Keratinocyte (primary cell): ENCODE measurements around the gene AFM. TPM values are rescaled to one million over a fixed set of nuclear protein-coding genes. Genes with fewer than 3 reads are reported as not detected.

Experiments used
- DNase-seq: peaks from one replicate; pipeline ENCODE4 v3.0.0-alpha.2; 2011; ENCODE audit warnings: low read depth, missing footprints, low spot score
- FAIRE-seq: peaks from 2 replicates; lab custom pipeline; 2011; peaks lifted over from hg19 to GRCh38; lab: Jason Lieb, UNC
- H2AFZ ChIP-seq: 2 replicates; pipeline ENCODE4 v1.6.0; 2012; ENCODE audit warnings: low read length, control low read depth, inconsistent platforms; ENCODE audit not compliant: control insufficient read depth
- H3K27ac ChIP-seq: 2 replicates; pipeline ENCODE4 v1.5.1; 2011; ENCODE audit warnings: low read length; ENCODE audit not compliant: control insufficient read depth, insufficient read depth
- H3K27me3 ChIP-seq: 3 replicates; pipeline ENCODE4 v1.6.0; 2011; ENCODE audit warnings: low read length; ENCODE audit not compliant: control insufficient read depth, insufficient read depth; ENCODE audit errors: extremely low read depth
- H3K36me3 ChIP-seq, 2 experiments: 2 replicates in 1 of 2; 3 replicates in 1 of 2; pipeline ENCODE4 v1.5.1; 2011; ENCODE audit warnings: low read length in 2 of 2, mild to moderate bottlenecking in 1 of 2; ENCODE audit not compliant: control insufficient read depth in 2 of 2, insufficient read depth in 2 of 2; ENCODE audit errors: extremely low read depth in 1 of 2
- H3K4me1 ChIP-seq: 3 replicates; pipeline ENCODE4 v1.5.1; 2011; ENCODE audit warnings: low read length; ENCODE audit not compliant: control insufficient read depth, insufficient read depth; ENCODE audit errors: extremely low read depth
- H3K4me2 ChIP-seq: 3 replicates; pipeline ENCODE4 v1.6.0; 2011; ENCODE audit warnings: low read depth, low read length; ENCODE audit not compliant: control insufficient read depth, insufficient read depth; ENCODE audit errors: extremely low read depth
- H3K4me3 ChIP-seq, 3 experiments: fragments of 200-600 bp in 1 of 3; sonication (generic) in 1 of 3; 2 replicates in 2 of 3; 3 replicates in 1 of 3; pipeline ENCODE4 v1.5.1; 2011 to 2016; ENCODE audit warnings: low read length in 3 of 3, mild to moderate bottlenecking in 3 of 3, control low read depth in 2 of 3, inconsistent platforms in 1 of 3, low read depth in 1 of 3, mixed read lengths in 1 of 3, mixed run types in 1 of 3, moderate library complexity in 1 of 3; ENCODE audit not compliant: control insufficient read depth in 2 of 3, insufficient read depth in 2 of 3; ENCODE audit errors: extremely low read depth in 1 of 3
- H3K79me2 ChIP-seq: 2 replicates; pipeline ENCODE4 v1.6.0; 2012; ENCODE audit warnings: low read length; ENCODE audit not compliant: control insufficient read depth, insufficient read depth
- H3K9ac ChIP-seq: 3 replicates; pipeline ENCODE4 v1.6.0; 2011; ENCODE audit warnings: low read length; ENCODE audit not compliant: control insufficient read depth, insufficient read depth; ENCODE audit errors: extremely low read depth
- H3K9me1 ChIP-seq: 3 replicates; pipeline ENCODE4 v1.6.0; 2011; ENCODE audit warnings: low read length; ENCODE audit not compliant: control insufficient read depth, insufficient read depth; ENCODE audit errors: extremely low read depth
- H3K9me3 ChIP-seq: 2 replicates; pipeline ENCODE4 v1.5.1; 2012; ENCODE audit warnings: low read depth, low read length; ENCODE audit not compliant: control insufficient read depth
- H4K20me1 ChIP-seq: 3 replicates; pipeline ENCODE4 v1.6.0; 2011; ENCODE audit warnings: low read length; ENCODE audit not compliant: control insufficient read depth, insufficient read depth; ENCODE audit errors: extremely low read depth
- CTCF ChIP-seq, 3 experiments: IDR thresholded peaks in 1 of 3; conservative IDR thresholded peaks in 1 of 3; optimal IDR thresholded peaks in 1 of 3; 2 replicates in 2 of 3; 3 replicates in 1 of 3; pipeline versions ENCODE3 to v1.5.1; 2011; ENCODE audit warnings: low read length in 3 of 3, mild to moderate bottlenecking in 3 of 3, moderate library complexity in 2 of 3, control low read depth in 1 of 3, inconsistent platforms in 1 of 3; ENCODE audit not compliant: insufficient read depth in 2 of 3; ENCODE audit errors: extremely low read depth in 1 of 3
- EZH2 ChIP-seq: IDR thresholded peaks from one replicate; pipeline ENCODE4 v1.6.1; 2012; ENCODE audit warnings: inconsistent platforms, mild to moderate bottlenecking, low read length, moderate library complexity
- dilution Hi-C: fragments of 300-500 bp; cut with MboI; formaldehyde crosslinking; loops from one replicate; pipeline ENCODE4 v1.7.0; 2020; ENCODE audit warnings: low sequenced_read_pairs; ENCODE audit not compliant: extremely low pct_ligation_motif_present
- polyA plus RNA-seq, 5 experiments: library from polyadenylated mRNA; depleted of rRNA in 3 of 5; stranded (reverse) in 3 of 5; stranded (forward) in 1 of 5; unstranded in 1 of 5; fragments of >200 nt; gene quantifications; 1 replicate in 1 of 5; 2 replicates in 3 of 5; 3 replicates in 1 of 5; pipeline versions ENCODE4 v1.2.1 to v1.2.3, GENCODE V29; 2011 to 2012; ENCODE audit warnings: missing spikeins in 2 of 5, low read depth in 1 of 5, low replicate concordance in 1 of 5

Gene AFM
- polyA plus RNA-seq, 1 donor (not counting 4 experiments of a cell fraction or from before 2014, with no cell fraction given), result not detected

GRCh38 chr4:73485596-73485995 is 4.1 kb downstream of the AFM start:
- no peak overlapping the region for H3K9ac ChIP-seq
- DNase-seq, result no peak
- dilution Hi-C loops, result no loop called here

GRCh38 chr4:73486497-73486896 is 5.0 kb downstream of the AFM start:
- no peak for TF ChIP-seq CTCF (optimal IDR thresholded peaks at IDR 0.05 in 1 of 3, IDR thresholded peaks at IDR 0.05 in 1 of 3, conservative IDR thresholded peaks at IDR 0.05 in 1 of 3; ENCODE audit: extremely low read depth in 1 of 3, insufficient read depth in 2 of 3, low read length in 3 of 3)
- TF ChIP-seq EZH2, result no peak
- Histone ChIP-seq H3K36me3 (no peaks in the 10 kb centered on the region), H3K9me1 (no peaks in the 10 kb centered on the region), H3K9me3 (no peaks in the 10 kb centered on the region), H4K20me1 (no peaks in the 10 kb centered on the region), H2AFZ (no peak overlapping the region), H3K4me2 (no peak overlapping the region), H3K9ac (no peak overlapping the region), H3K27ac (no peak overlapping the region), H3K27me3 (peaks cover 3% of the 10 kb centered on the region), H3K4me3 (no peak overlapping the region), H3K4me1 (no peaks in the 10 kb centered on the region), H3K79me2 (no peaks in the 10 kb centered on the region)
- dilution Hi-C loops, result no loop called here
- FAIRE-seq (no peak), DNase-seq (no peak)

More at GRCh38 chr4:73485596-73485995, 4.1 kb downstream of the AFM start:
- no peaks in the 10 kb centered on the region for H3K79me2 ChIP-seq
- no peaks in the 10 kb centered on the region for H4K20me1 ChIP-seq
- no peaks in the 10 kb centered on the region for H3K9me1 ChIP-seq
- no peak overlapping the region for H3K4me3 ChIP-seq
- H3K4me1 ChIP-seq, result no peaks in the 10 kb centered on the region
- no peak overlapping the region for H3K4me2 ChIP-seq
- H3K27ac ChIP-seq, result no peak overlapping the region
- H2AFZ ChIP-seq, result no peak overlapping the region
- no peak for FAIRE-seq
- TF ChIP-seq EZH2 (no peak), CTCF (optimal IDR thresholded peaks at IDR 0.05 in 1 of 3, IDR thresholded peaks at IDR 0.05 in 1 of 3, conservative IDR thresholded peaks at IDR 0.05 in 1 of 3; ENCODE audit: extremely low read depth in 1 of 3, insufficient read depth in 2 of 3, low read length in 3 of 3) (no peak)
- H3K36me3 ChIP-seq, result no peaks in the 10 kb centered on the region
- H3K27me3 ChIP-seq, result peaks cover 3% of the 10 kb centered on the region
- no peaks in the 10 kb centered on the region for H3K9me3 ChIP-seq
